HepG2 (cell line): ENCODE results near the gene CFAP90. TPM values are rescaled to one million over a fixed set of nuclear protein-coding genes. Genes with fewer than 3 reads are reported as not detected.

ENCODE experiments used
- BCL6 ChIP-seq: IDR thresholded peaks from 2 replicates; pipeline ENCODE4 v1.6.1; 2016; ENCODE audit warnings: missing genetic modification reagents, missing compliant biosample characterization
- EP300 ChIP-seq, 3 experiments: sonication (generic) in 1 of 3; formaldehyde crosslinking in 1 of 3; IDR thresholded peaks; 2 replicates each; pipeline versions ENCODE4 v1.5.1 to v1.6.1; 2011 to 2020; ENCODE audit warnings: low read depth in 2 of 3, low read length in 2 of 3, borderline replicate concordance in 1 of 3, improper control_type of control experiment in 1 of 3, mild to moderate bottlenecking in 1 of 3, missing genetic modification reagents in 1 of 3, moderate library complexity in 1 of 3
- FOXO4 ChIP-seq: sonication (generic); formaldehyde crosslinking; conservative IDR thresholded peaks from 2 replicates; pipeline ENCODE4 v1.8.1; 2023; ENCODE audit warnings: missing genetic modification reagents
- GPN1 ChIP-seq: sonication (generic); formaldehyde crosslinking; IDR thresholded peaks from 2 replicates; pipeline ENCODE4 v1.5.1; 2020; ENCODE audit warnings: missing genetic modification reagents, borderline replicate concordance
- HNRNPLL ChIP-seq: fragments of 200-400 bp; formaldehyde crosslinking; IDR thresholded peaks from 2 replicates; pipeline ENCODE4 v1.6.1; 2017; ENCODE audit warnings: mild to moderate bottlenecking, low read depth, low read length; ENCODE audit not compliant: poor library complexity, severe bottlenecking
- LRRFIP1 ChIP-seq: sonication (generic); formaldehyde crosslinking; conservative IDR thresholded peaks from 2 replicates; pipeline ENCODE4 v1.4.0; 2020; ENCODE audit warnings: missing genetic modification reagents
- MYNN ChIP-seq: sonication (generic); formaldehyde crosslinking; IDR thresholded peaks from 2 replicates; pipeline ENCODE4 v1.4.0; 2020; ENCODE audit warnings: mild to moderate bottlenecking, low read depth, missing genetic modification reagents
- PHB2 ChIP-seq: fragments of 450-650 bp; IDR thresholded peaks from 2 replicates; pipeline ENCODE4 v1.6.1; 2018; ENCODE audit not compliant: partially characterized antibody
- PRPF4 ChIP-seq: fragments of 200-400 bp; formaldehyde crosslinking; IDR thresholded peaks from 2 replicates; pipeline ENCODE4 v1.6.1; 2016; ENCODE audit warnings: low read length, low read depth; ENCODE audit not compliant: poor library complexity, severe bottlenecking
- SP4 ChIP-seq: sonication (generic); formaldehyde crosslinking; IDR thresholded peaks from 2 replicates; pipeline ENCODE4 v1.8.1; 2023; ENCODE audit warnings: mild to moderate bottlenecking, missing genetic modification reagents
- TEAD3 ChIP-seq: optimal IDR thresholded peaks from 2 replicates; pipeline ENCODE3; 2016; ENCODE audit warnings: borderline replicate concordance
- THYN1 ChIP-seq: sonication (generic); formaldehyde crosslinking; IDR thresholded peaks from 2 replicates; pipeline ENCODE4 v1.8.1; 2023; ENCODE audit warnings: low read depth, mild to moderate bottlenecking, moderate library complexity, missing genetic modification reagents, borderline replicate concordance
- U2AF2 ChIP-seq: fragments of 200-400 bp; formaldehyde crosslinking; IDR thresholded peaks from 2 replicates; pipeline ENCODE4 v1.6.1; 2017; ENCODE audit warnings: low read depth, mild to moderate bottlenecking, low read length
- UBTF ChIP-seq: sonication (generic); formaldehyde crosslinking; IDR thresholded peaks from 2 replicates; pipeline ENCODE4 v1.4.0; 2020; ENCODE audit warnings: mild to moderate bottlenecking, missing genetic modification reagents
- ZMYM2 ChIP-seq: sonication (generic); formaldehyde crosslinking; IDR thresholded peaks from 2 replicates; pipeline ENCODE4 v1.8.0; 2022; ENCODE audit warnings: mild to moderate bottlenecking, missing genetic modification reagents
- ZNF18 ChIP-seq: sonication (generic); formaldehyde crosslinking; IDR thresholded peaks from 2 replicates; pipeline ENCODE4 v1.8.0; 2022; ENCODE audit warnings: mild to moderate bottlenecking, missing genetic modification reagents; ENCODE audit not compliant: insufficient replicate concordance
- ZNF280B ChIP-seq: sonication (generic); formaldehyde crosslinking; IDR thresholded peaks from 2 replicates; pipeline ENCODE4 v1.5.0; 2020; ENCODE audit warnings: missing genetic modification reagents, mild to moderate bottlenecking, borderline replicate concordance
- ZNF34 ChIP-seq: sonication (generic); formaldehyde crosslinking; IDR thresholded peaks from 2 replicates; pipeline ENCODE4 v1.4.0; 2020; ENCODE audit warnings: mild to moderate bottlenecking, missing genetic modification reagents, borderline replicate concordance
- ZNF549 ChIP-seq: sonication (generic); formaldehyde crosslinking; IDR thresholded peaks from 2 replicates; pipeline ENCODE4 v1.5.0; 2020; ENCODE audit warnings: missing genetic modification reagents
- polyA plus RNA-seq, 8 experiments: library from polyadenylated mRNA; depleted of rRNA in 3 of 8; stranded (reverse) in 7 of 8; unstranded in 1 of 8; fragments of >200 nt; fragmentation: Illumina TruSeq in 4 of 8; extraction: Trizol in 4 of 8; gene quantifications; 2 replicates each; pipeline versions ENCODE4 v1.2.1 to v1.2.3, GENCODE V29; 2011 to 2016; ENCODE audit warnings: low read depth in 4 of 8, missing spikeins in 1 of 8, mixed read lengths in 1 of 8; ENCODE audit not compliant: insufficient read depth in 1 of 8
- total RNA-seq, 5 experiments: library from RNA; depleted of rRNA; stranded (reverse); fragments of >200 nt; fragmentation: Illumina TruSeq; extraction: Trizol; gene quantifications; 2 replicates each; pipeline ENCODE4 v1.2.3, GENCODE V29; 2016; ENCODE audit warnings: low read depth in 1 of 5

Gene CFAP90
- total and polyA plus RNA-seq, 2 of the 13 experiments (the other 11 are each of a cell fraction or from before 2014, with no cell fraction given), result 0.11 TPM; not detected in 1

DNA sequence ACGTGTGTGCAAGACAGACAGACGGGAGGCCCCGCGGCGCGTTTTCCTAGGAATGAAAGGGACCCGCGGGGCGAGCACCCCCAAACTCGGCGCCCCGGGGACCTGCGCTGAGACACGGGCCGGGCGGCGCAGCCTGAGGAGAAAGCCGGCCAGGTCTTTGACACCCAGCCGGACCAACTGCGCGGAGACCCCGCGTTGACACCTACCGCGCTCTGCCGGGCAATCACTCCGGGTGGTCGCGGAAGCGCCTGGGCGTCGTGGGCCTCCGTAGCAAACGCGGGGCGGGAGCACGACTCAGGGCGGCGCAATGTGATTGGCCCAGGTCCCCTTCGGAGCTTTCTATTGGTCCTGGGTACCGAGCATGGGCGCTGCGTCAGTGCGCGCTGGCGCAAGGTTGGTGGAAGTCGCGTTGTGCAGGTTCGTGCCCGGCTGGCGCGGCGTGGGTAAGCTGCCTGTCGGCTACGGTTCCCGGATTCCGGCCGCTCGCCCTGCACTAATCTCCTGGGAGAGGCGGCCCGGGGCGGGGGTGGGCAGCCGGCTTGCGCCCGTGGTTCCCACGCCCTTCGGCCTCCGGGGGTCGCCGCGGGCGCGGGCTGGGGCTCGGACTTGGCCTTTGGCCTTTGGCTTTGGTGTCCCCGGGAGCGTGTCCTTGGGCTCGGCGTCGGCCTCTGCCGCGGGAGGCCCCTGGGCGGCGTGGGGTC, 18.0 kb upstream of the CFAP90 start, which contains the start of the genes FASTKD3 and MTRR (continued):
- peak; percentile 81; the same call in 1 of the 2 replicates for TF ChIP-seq UBTF
- peak; percentile 65; the same call in 1 of the 2 replicates for TF ChIP-seq SP4 (CRISPR knock-in tag)
- TF ChIP-seq PHB2, result no peak
- TF ChIP-seq U2AF2, result no peak
- TF ChIP-seq ZNF18 (CRISPR knock-in tag), result no peak
- peak; percentile 91 for TF ChIP-seq HNRNPLL
- TF ChIP-seq MYNN, result no peak
- TF ChIP-seq ZNF34 (CRISPR knock-in tag), result no peak
- no peak for TF ChIP-seq BCL6 (CRISPR knock-in tag)
- TF ChIP-seq ZNF280B (CRISPR knock-in tag), result no peak
- no peak for TF ChIP-seq ZMYM2 (CRISPR knock-in tag)
- TF ChIP-seq EP300 (IDR thresholded peaks at IDR 0.05; ENCODE audit: low read depth in 2 of 2, low read length in 2 of 2), result no peak
- TF ChIP-seq EP300 (CRISPR knock-in tag; IDR thresholded peaks at IDR 0.05; ENCODE audit: borderline replicate concordance), result no peak
- no peak for TF ChIP-seq GPN1 (CRISPR knock-in tag)
- no peak for TF ChIP-seq PRPF4
- TF ChIP-seq THYN1 (CRISPR knock-in tag), result no peak
- TF ChIP-seq ZNF549, result no peak
- TF ChIP-seq TEAD3 (CRISPR knock-in tag), result no peak
- TF ChIP-seq FOXO4 (CRISPR knock-in tag), result no peak
- no peak for TF ChIP-seq LRRFIP1 (CRISPR knock-in tag)
